NCI-H2029 treated with DMSO at 0.1 percent for 48 hours (cell line): ENCODE measurements around the gene BCAS4.

Experiments
- DNase-seq: peaks from one replicate; lab custom pipeline; 2025; lab: John Stamatoyannopoulos, UW

The BCAS4 gene

DNA sequence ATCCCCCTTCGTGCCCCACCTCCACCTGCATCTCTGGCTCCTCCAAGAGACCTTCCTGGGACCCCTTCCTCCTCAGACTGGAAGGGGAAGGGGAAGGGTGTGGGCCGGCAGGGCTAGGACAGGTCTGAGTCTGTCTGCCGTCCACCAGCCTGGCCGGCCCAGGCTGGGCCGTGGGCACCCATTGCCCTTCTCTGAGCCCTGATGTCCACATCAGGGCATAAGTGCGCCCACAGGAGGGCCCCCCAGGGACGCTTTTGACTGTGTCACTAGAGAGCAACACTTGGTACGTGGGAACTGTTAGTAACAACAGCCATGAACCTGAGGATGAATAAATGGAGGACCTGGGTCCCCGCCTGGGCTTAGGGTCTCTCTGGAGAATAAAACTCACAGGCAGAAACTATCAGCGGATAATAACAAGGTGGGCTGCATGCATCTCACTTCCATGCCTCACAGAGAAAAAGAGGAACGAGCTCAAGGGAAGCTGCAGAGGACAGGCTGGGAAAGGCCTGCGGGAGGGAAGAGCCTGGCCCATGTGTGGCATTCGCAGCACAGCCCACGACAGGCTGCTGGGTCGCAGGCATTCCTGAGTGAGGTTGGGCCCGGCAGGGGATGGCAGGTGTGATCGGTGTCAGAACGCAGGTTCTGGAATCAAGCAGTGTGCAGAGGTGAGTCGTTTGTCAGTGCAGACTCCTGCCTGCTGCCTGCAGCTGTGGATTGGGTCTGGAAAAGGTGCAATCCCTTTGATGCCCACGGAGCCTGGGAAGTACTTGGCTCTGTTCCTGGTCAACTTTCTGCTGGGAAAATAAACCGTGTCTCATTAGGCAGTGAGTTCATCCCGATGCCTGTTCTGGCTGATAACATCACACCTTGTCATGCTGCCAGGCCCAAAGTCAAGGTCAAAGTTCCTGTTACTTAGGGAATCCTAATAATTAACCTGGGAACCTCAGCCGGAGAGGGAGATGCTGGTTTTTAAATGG, 60.9 kb downstream of the BCAS4 start:
- DNase-seq = no peak

DNA sequence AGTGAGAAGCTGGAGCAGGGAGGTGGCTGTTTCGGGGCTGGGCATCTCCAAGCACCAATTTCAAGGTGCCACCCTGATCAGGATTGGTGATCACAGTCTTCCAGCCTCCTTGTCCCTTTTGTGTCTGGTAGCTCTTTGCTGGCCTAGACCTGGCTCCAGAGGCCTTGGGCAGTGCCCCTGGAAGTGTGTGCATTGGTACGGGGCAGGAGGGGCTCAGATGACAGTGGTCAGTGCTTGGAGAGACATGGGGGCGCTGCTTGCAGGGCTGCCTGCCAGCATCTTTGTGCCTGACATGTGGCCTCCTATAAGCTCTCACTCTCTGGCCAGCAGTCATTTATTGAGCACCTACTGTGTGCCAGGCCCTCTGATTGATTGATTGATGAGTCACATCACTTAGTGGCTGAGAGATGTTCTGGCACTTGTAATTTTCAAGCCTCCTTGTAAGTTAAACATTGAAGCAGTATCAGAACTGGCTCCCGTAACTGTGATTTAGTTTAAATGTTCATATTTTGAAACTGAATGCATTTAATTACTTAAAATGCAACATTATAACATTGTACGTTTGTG, 61.7 kb downstream of the BCAS4 start:
- no peak for DNase-seq

DNA sequence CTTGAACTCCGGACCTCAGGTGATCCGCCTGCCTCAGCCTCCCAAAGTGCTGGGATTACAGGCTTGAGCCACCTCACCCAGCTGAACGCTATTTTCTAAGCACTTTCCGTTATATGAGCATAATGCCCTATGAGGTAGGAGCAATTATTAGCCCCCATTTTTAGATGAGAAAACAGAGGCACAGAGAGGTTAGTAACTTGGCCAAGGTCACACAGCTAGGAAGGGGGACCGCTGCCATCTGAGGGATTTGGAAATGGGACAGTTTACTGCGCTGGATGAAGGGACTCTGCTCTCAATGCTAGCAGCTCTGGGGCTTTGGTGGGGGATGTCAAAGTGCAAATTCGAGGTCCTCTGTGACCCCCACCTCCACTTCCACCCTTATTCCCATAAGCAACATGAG, 62.5 kb downstream of the BCAS4 start:
- DNase-seq = no peak

DNA sequence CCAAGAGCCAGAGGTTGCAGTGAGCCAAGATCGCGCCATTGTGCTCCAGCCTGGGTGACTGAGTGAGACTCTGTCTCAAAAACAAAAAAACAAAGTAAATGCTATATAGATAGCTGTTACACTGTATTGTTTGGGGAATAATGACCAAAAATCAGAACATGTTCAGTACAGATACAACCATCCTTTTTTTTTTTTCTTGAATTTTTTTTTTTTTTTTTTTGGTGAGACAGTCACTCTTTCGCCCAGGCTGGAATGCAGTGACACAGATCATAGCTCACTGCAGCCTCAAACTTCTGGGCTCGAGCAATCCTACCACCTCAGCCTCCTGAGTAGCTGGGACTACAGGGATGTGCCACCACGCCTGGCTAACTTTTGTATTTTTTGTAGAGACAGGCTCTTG, 63.7 kb downstream of the BCAS4 start:
- DNase-seq = no peak

DNA sequence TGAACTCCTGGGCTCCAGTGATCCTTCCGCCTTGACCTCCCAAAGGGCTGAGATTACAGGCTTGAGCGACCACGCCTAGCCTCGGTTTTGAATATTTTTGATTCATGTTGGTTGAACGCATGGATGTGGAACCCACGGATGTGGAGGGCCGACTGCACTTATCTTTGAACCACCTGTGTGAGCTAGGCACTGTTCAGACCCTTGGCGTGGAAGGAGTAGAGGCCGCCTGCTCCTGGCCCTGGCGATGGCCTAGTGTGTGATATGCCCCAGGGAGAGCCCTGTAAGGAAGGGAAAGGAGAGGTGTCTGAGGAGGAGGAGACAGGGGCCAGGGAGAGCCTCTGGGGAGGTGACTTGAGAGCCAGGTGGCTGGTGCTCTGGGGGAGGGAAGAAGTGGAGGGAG, 64.3 kb downstream of the BCAS4 start:
- DNase-seq = no peak

DNA sequence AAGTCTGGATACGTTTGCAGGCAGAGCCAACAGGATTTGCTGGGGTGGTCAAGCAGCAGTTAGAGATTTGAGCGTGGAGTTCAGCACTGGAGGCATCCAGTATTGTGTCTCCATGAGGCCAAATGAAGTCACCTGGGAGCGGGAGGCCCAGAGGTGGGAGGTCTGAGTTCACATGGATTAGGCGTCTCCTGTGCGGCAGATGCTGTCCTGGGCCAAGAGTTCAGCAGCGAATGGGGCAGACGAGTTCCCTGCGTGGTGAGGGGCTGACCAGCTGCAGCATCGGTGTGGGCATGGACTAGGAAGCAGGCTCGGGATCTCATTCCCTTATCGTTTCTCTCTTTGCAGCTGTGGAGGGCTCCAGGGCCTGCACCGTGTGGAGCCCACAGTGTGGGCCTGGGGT, 66.2 kb downstream of the BCAS4 start:
- no peak for DNase-seq

DNA sequence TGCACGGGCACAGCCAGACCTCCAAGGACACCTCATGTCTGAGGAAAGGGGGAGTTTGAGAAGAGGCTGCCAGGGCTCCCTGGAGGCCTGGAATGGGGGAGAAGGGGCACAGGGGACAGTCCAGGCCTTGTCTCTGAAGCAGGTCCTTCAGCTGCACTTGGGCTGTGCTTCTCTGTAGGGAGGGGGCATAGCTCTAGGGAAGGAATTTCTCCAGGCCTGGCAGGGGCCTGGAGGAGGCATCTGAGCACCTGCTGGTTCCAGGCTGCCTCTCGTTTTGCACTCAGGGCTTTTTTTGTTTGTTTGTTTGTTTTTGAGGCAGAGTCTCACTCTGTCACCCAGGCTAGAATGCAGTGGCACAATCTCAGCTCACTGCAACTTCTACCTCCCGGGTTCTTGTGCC, 67.7 kb downstream of the BCAS4 start:
- no peak for DNase-seq

DNA sequence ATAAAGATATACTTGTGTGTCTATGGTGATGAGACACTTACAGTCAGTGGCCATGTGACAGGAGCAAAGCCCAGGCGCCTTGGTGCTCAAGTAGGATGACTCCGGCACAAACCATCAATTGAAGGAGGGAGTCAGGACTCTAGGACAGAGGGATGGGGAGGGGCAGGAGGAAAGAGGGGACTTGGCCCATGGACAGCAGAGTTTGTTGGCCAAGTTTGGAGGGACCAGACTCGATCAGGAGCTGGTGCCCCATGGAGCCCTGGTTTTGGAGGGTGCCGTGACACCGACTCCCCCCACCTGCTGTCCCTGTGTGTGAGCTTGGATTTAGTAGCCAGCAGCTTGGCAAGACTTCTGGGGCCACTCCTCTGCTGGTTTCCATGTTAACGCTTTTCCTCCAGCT, 70.3 kb downstream of the BCAS4 start:
- DNase-seq = no peak

DNA sequence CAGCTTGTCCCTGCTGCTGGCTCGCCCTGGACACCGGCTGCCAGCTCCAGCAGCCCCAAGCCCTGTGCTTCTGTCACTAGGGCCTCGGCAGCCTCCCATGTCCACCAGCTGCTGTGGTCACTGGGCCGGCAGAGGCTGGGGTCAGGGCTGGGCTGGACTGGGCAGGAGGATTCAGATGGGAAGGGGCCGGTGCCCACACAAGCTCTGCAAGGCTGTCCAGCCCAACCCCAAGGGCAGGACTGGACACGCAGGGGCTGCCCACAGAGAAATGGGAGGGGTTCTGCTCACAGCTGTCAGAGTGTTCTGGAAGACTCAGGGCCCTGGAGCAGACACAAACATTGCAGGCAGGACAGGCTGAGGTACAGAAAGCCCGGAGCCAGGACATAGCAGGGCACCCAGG, 70.7 kb downstream of the BCAS4 start:
- no peak for DNase-seq

DNA sequence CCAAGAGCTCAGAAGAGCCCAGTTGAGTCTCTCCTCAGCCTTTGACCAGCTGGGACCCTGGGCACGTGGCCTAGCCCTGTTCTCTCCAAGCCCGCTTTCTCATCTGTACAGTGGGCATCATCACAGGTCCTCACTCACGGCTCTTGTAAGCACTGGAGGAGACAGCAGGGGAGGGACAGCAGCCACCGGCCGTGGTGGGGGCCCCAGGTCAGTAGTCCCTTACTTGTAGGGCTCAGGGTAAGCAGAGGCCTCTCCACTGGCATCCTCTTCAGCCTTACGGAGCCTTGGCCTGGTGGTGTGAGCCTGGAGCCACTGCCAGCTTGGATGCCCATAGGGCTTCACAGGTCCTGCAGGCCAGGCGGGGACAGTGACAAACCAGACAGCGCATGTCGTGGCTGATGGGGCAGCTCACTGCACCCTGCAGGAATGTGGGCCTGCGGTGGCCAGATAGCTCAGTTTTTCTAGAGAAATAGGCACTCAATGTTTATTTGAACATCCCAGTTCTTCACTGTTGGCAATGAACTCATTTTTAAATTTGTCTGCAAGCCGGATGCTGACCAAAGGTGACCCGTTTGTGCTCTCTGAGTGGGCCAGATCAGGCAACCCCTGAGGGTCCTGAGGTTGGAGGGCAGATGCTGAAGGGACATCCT, 71.3 kb downstream of the BCAS4 start:
- DNase-seq = no peak

DNA sequence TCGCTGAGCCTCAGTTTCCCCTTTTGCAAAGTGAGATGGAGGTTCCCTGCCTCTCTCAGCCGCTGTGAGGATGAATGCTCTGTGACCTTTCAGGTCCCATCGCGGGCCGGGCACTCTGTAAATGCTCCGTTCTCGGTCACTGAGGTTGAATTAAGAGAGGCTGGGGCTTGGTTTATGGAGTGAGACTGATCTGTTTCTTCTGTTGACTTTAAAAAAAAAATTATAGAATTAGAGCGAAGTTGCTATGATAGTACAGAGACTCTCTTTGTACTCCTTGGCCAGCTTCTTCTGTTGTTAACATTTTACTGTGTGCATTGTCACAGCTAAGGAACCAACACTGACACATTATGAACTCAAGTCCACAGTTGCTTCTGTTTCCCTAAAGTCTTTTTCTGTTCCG, 72.0 kb downstream of the BCAS4 start:
- no peak for DNase-seq

DNA sequence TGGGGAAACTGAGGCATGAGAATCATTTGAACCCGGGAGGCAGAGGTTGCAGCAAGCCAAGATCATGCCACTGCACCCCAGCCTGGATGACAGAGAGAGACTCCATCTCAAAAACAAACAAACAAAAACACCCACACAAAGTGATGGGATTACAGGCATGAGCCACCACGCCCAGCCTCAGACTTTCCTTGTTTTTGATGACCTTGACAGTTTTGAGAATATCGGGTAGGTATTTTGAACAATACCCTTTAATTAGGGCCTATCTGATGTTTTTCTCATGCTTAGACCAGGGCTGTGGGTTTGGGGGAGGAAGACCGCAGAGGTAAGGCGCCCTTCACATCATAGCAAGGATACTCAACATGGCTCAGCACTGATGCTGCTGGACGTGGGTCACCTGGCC, 72.9 kb downstream of the BCAS4 start:
- DNase-seq = no peak

DNA sequence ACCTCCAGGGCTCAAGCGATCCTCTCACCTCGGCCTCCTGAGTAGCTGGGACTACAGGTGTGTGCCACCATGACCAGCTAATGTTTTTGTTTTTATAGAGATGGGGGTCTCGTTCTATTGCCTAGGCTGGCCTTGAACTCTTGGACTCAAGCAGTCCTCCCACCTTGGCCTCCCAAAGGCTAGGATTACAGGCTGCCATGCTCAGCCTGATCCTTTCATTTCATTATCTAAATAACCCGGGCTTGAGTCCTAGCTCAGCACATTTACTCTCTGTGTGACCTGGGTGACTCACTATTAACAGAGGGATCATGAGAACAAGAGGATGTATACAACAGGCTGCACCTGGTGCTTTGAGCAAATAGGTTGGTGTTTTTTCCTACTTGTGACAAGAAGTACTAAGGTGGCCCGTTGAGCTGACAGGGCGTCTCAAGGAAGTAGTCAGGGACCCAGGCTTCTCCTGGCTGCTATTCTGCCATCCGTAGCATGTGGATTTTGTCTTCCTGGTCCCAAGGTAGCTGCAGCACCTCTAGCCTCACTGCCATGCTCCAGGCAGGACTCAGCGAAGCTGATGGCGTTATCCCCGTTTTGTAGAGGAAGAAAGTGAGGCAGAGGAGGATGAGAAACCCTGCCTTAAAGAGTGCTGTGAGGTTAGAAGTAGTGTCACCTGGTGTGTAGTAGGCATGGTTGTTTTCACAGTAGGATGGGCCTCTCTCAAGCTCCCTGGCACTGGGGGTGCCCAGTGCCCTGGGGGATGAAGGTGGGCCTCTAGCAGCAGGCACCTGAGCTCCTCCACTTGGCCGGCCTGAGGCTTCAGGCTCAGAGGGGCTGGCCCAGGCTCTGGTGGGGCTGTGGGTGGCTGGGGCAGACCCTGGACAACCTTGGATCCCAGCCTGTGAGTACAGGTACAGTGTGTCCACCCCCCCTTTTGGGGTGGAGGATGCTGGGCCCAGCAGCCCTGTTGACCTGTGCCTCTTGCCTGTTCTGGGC, 73.9 kb downstream of the BCAS4 start:
- peak; percentile 7 for DNase-seq

DNA sequence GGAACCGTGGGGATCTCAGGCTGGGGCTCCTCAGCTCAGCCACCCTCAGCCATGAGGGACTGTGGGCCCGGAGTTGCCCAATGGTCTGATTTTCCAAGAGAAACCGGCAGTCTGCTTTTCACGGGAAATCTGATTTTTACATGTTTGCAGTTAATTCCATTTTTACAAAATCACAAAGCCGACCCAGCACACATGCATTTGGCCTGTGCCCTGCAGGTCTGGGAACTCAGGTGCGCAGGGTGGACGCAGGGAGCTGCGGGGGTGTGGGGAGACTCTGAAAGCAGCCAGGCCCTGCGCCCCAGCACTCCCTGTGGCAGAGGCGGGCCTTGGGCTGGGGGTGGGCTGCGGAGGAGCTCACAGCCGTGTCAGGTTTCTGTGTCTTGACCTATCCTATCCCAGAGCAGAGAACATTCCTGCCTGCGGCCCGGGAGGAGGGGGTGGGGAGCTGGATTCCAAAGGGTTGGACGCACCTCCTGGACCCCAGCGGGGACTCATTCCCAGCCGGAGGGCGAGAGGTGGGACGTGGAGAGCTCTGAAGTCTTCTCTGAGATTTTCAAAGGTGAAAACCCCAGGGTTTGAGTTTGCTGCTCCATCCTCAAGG, 75.8 kb downstream of the BCAS4 start:
- no peak for DNase-seq

DNA sequence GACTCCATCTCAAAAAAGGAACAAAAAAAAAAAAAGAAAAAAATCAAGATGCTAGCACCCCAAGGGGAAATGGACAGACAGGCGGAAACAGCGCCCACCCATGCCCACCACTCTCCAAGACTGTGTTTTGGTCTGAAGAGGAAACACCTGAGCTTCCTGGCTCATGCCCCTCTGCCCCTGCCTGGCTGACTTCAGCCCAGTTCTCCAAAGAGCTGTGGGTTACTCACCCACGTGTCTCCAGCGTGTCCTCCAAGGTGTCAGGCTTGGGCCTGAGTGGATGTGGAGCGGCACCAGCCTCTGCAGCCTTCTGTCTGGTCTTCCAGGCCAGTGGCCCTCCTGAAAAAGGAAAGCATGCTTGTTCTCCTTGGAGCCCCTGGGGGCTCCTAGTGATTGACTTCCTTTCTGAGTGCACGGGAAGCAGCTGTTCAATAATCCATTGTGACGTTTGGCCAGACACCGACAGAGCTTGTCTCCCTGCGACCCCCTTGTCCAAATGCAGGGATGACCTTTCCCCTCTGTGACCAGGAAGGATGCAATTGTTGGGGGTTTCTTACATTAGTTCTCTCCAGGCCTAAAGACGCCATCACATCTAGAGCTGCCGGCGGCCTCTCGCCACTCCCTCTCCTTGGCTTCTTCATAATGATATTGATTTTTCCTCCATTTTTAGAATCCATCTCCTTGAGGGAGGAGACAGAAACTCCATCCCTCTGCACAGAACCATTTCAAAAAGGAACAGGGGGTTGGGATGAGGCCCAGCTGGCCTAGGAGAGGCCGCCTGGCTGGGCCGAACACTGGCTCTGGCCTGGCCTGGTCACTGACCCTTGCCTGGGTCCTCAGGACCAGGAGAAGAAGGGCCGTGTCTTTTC, 77.9 kb downstream of the BCAS4 start:
- DNase-seq = no peak

DNA sequence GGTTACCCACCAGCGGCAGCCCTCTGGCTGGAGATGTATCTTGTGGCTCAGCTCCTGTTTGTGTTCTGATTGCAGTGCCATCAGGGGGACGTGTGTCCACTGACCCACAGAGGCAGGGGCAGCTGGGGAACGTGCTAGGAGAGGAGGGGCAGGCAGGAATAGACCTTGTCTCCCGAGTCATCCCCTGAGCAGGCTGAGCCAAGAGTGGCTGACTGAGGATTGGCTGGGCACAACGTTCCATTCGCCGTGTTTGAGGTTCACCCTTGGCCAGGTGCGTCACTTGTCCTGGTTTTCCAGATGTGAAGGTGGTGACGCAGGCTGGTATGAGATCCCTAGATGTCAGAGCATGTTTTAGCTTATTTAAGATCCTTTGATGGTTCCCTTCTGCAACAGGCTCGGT, 78.7 kb downstream of the BCAS4 start:
- no peak for DNase-seq

DNA sequence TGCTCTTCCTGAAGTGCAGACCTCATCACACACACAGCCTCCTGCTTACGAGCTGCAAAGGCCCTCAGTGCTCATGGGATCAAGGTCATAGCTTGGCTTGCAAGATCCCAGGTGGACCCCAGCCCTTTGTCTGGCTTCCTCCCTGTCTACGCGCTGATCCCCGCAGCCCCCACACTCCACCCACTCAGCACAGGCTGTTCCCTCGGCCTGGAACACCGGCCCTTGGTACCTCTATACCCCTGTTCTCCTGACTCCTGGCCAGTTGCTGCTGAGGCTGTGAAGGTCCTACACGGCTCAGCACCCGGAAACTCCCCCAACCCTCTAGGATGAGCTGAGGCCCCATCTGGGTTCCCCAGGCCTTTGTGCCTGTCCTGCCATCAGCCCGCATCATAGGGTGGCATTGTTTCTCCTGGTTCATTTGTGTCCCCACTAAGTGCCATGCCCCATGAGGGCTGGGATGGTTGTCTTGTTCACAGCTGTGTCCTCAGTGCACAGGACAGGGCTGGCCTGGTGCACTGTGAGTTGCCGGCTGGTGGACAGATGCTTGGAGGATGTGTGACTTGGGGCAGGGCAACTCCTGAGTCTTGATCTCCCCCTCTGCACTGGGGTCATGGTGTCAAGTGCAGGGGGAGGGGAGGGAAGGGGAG, 79.4 kb downstream of the BCAS4 start:
- DNase-seq = no peak

DNA sequence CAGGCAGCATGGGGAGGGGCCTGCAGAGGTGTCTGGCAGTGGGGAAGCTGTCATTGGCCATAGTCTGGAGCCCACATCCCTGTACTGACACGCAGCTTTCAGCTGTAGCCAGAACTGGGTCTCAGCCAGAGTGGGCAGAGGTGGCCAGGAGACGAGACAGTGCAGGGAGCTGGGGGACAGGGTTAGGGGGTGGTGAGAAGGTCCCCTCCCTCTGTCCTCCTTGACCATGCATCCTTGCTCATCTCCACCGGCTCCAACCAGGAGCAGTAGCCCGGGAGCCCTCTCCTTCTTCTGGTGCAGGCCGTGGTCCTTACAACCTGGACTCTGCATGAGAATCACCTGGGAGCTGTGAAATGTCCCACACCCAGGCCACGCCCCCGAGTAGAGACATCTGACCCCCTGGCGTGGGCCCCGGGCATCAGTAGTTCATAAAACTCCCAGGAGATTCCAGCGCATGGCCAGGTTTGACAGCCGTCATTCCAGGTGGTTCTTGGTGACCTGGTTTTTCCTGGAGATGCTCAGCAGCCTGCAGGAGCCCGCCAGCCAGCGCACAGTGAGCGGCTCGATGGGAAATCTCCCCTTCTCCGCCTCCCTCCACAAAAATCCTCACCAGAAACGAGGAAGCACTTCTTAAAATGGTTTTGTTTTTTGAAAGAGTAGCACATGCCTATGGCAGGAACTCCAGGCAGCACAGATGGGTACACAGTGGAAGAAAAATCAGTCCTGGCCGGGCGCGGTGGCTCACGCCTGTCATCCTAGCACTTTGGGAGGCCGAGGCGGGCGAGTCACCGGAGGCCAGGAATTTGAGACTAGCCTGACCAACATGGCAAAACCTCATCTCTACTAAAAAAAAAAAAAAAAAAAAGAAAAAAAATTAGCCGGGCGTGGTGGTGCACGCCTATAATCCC, 80.2 kb downstream of the BCAS4 start:
- no peak for DNase-seq
